Ureter (tissue), 1 donor: ENCODE measurements around the gene ZNF492. TPM values are rescaled to one million over a fixed set of nuclear protein-coding genes. Genes with fewer than 3 reads are reported as not detected.

Experiments used
- DNase-seq: peaks from one replicate; pipeline ENCODE4 v3.0.0-alpha.2; 2020; ENCODE audit warnings: low spot score
- total RNA-seq: library from RNA; stranded (reverse); gene quantifications from one replicate; pipeline ENCODE4 v1.2.4, GENCODE V29; 2023
- donor health status: DM: yes; HTN: yes; CAD: no.

ZNF492 gene
- 0.16 TPM for total RNA-seq

- DNase-seq: peak; percentile 90
Observed at GRCh38 chr19:22633706-22634449, at the start of gene ZNF492. Gene ZNF492, plus strand, starts transcription at chr19:22634324. Its CDS starts 19,076 bp downstream, at chr19:22653400.

GRCh38 chr19:22595422-22595821 is 38.7 kb upstream of the ZNF492 start:
- no peak for DNase-seq

- no peak for DNase-seq
Observed at GRCh38 chr19:22595918-22596341, 38.2 kb upstream of the ZNF492 start.

DNA sequence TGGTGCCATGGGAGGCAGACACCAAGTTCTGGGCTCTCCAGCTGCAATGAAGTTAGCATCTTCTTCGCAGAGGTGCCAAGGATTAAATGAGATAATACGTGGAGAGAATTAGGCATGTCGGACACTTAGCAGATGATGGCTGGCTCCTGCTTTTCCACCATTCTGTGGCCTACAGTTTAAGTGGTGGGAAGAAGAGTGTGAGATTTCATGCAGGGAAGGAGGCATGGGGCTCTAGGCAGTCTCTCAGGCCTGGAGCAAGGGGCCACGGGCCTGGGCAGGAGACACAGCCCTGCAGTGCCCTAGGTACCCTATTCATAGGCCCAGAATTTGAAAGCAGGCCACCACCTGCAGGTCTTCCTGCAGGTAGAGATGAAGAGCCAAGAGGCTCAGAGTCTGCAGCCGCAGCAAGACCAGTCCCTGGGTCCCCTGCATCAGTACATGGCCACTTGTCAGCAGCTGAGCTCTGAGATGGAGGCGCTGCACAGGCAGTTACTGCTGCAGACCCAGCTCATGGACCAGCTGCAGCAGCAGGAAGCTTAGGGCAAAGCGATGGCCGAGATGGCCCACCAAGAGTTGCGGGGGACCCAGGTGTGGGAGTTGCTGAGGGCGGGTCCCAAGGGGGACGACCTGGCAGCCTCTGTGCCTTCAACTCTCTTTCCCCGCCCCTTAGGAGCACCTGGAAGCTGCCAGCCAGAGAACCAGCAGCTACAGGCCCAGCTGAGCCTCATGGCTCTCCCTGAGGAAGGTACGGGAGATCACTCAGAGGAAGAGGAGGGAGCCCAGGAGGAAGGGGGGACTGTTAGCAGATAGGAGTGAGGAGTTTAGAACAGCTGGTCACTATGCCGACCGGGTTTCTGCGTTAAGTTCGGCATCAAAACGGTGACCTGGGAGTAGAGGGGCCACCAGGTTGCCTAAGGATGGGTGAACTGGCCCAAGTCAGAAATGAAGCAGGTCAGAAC is 33.2 kb upstream of the ZNF492 start:
- no peak for DNase-seq

DNA sequence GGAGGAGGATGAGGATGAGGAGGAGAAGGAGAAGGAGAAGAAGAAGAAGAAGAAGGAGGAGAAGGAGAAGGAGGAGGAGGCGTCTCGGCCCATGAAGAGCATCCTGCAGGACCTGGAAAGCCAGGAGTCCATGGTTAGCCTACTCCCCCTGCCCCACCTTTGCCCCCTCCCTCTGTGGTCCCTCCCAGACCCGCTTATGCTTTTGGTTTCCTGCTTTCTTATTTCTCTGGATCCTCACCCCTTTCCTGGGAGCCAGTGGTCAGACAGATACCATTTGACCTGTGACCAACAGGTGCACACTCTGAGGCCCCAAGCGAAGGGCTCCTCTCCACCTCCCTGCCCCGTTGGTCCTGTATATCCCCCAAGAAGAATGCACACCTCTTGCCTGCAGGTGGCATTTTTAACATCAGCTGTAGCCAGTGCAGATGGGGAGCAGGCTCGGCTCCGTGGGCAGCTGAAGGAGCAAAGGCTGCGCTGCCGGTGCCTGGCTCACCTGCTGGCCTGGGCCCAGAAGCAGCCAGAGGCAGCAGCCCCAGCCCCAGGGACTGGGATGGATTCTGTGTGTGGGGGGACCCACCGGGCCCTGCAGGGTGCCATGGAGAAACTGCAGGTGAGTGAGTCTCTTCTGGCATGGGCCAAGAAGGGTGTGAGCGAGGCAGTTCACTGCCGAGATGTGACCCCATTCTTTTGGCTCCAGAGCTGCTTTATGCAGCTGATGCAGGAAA is 32.1 kb upstream of the ZNF492 start:
- no peak for DNase-seq

DNA sequence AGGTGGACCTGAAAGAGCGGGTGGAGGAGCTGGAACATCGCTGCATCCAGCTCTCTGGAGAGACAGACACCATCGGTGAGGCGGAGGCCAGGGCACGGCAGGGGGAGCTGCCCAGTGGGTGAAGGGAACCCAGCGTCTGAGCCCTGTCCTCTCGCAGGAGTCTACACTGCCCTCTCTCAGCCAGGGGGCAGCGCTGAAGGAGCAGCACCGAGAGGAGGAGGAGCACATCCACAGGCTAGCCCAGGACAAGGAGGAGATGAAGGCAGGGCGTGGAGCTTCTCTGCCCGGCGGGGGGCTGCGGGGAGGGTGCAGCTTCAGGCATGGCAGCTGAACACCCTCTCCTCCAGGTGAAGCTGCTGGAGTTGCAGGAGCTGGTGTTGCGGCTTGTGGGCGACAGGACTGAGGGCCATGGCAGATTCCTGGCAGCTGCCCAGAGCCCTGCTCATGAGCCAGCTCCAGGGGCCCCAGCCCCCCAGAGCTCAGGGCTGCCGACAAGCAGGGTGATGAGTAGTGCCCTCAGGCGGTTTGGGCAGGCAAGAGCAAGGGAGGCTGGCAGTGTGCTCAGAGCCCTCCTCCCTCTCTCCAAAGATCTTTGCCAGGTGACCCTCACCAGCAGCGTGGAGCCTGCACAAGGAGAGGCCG is 31.4 kb upstream of the ZNF492 start:
- no peak for DNase-seq

- no peak for DNase-seq
Observed at GRCh38 chr19:22603518-22604440, 30.3 kb upstream of the ZNF492 start.

DNA sequence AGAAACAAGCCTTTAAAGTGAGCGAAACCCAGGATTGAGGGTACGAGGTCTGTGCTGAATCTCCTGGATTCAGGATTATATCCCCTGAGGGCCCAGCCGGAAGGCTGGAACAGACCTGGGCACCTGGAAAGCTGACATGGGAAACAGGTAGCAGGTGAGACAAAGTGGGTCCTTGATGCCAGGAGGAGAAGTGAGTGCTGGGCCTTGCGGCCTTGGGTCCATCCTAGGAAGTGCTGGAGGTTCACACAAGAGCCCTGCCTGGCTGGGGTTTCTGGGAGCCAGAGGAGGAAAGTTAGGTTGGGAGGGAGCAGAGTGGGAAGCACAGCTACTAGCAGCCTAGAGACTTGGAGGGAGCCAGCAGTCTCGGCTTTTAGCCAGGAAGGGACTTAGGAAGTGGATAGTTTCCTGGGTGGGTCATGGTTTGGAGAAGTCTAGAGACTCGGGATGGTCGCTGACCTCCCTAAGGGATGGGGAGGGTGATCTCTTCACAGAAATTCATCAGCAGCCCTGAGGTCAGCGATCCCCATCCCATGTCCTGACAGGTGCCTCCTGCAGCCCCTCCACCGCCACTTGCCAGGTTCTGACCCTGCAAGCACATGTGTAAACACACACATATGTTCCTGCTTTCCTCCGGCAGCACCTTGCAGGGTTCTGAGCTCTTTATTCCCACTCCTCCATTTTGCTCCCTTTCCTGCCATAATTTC is 29.4 kb upstream of the ZNF492 start:
- no peak for DNase-seq

DNA sequence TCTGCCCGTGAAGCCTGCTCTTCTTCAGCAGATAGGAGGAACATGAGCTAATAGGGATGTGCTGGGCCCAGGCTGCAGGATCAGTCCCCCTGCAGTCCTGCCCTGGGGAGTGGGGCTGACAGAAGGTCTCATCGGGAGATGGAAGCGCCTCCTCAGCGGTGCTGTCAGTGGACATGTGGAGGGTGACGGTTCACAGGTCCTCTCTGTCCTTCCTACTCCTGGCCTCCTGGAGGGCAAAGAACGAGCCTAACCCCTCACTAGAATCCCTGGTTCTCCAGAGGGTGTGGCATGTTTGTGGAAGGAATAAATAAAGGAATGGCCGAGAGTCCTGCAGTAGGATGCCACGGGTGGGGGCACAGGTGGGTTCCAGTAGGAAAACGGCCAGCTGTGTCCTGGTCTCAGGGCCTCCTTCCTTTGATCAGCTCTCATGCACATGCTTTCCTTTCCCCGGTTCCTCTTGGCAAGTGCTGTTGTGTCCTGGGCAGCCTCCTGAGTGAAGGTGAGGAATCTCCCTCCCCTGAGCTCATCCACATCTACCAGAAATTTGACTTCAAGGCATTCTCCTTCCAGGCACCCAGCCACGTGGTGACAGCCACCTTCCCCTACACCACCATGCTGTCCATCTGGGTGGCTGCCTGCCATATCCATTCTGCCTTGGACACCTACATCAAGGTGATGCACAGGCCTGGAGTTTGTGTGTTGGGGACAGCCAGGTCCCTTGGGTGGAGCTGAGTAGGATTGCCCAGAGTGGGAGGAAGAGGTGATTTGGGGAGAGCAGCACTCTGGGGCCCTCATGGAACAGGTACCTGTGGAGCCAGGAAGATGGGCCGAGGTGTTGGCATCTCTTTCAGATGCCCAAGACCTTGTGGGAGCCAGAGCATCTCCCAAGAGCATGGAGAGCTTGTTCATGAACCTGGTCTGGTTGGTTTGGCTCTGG is 28.6 kb upstream of the ZNF492 start:
- no peak for DNase-seq

- DNase-seq: no peak
Observed at GRCh38 chr19:22606212-22606553, 27.9 kb upstream of the ZNF492 start.

- DNase-seq: no peak
Observed at GRCh38 chr19:22606954-22607652, 27.0 kb upstream of the ZNF492 start.

GRCh38 chr19:22607653-22608430 is 26.3 kb upstream of the ZNF492 start:
- no peak for DNase-seq

GRCh38 chr19:22608441-22608840 is 25.7 kb upstream of the ZNF492 start:
- DNase-seq: no peak

DNA sequence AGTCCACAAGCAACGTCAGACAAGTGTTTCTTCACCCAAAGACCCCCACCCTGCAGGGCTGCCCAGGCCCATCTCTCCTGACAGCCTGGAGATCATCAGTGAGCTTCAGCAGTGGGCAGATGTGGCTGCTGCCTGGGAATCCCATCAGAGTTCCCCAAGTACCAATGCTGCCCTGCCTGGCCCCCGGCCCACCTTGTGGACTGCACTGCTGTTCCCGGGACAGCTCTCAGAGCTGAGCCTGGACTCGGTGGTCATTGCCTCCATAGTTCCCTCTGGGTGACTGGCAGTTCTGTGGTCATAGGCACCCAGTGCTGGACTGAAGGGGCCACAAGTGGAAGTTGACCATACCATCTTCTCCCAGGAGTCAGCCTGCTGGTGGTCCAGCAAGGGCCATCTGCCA is 24.5 kb upstream of the ZNF492 start:
- no peak for DNase-seq

DNA sequence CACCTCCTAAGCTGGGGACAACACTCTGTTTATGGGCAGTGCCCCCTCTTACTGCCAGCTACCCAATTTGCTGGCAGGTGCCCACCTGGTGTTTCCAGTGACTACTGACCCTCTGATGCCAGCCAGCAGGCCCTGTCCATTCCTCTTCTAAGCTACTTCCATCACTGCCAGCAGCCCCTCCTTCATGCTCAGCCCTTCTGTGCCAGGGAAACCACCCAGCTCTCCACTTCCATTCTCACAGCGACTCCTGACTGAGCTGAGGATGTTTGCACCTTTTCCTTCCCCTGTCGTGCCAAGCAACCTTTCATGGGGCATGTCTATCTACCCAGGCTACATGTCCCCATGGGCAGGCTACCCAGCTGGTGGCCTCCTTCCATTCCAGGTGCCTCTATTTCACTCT is 24.0 kb upstream of the ZNF492 start:
- peak; percentile 10 for DNase-seq

GRCh38 chr19:22612316-22612715 is 21.8 kb upstream of the ZNF492 start:
- DNase-seq: peak; percentile 22

DNA sequence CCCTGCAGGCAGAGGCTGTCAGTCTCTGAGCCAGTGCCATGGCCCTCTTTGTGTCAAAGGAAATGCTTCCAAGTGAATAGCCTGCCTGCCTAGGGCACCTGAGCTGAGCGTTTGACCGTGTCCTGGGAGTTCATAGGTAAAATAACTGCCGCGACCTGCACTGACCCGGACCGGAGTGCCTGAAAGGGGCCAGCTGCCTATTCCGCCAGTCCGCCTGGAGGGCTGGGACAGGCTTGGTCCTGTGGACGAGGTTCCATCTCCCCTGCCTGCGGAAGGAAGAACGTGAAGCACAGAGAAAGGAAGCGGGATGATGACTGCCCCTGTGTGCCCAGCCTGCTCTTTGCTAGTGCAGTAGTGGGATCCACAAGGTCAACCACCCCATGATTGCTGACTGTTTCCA is 17.5 kb upstream of the ZNF492 start:
- peak; percentile 23 for DNase-seq
